Right lobe of liver (tissue), 6 donors: ENCODE results near the gene CMTM5. TPM values are rescaled to one million over a fixed set of nuclear protein-coding genes. Genes with fewer than 3 reads are reported as not detected.

Experiments used
- ATAC-seq, 4 donors: fragments of 200-7000 bp; cut with Tn5 transposase; one replicate each; pipeline ENCODE4 v1.9.1; 2020; ENCODE audit warnings: mild to moderate bottlenecking in 4 of 4, moderate library complexity in 4 of 4
- DNase-seq, 3 donors: peaks; one replicate each; pipeline ENCODE4 v3.0.0-alpha.2; 2020
- H3K27ac ChIP-seq, 3 donors: fragments of 200-600 bp; one replicate each; pipeline ENCODE4 v1.8.0; 2022
- H3K27me3 ChIP-seq, 2 donors: fragments of 200-600 bp; one replicate each; pipeline ENCODE4 v1.8.0; 2022
- H3K36me3 ChIP-seq, 4 donors: fragments of 200-600 bp; sonication (generic) in 1 of 4; one replicate each; pipeline versions ENCODE4 v1.5.1 to v1.8.0; 2017 to 2022; ENCODE audit warnings: control low read depth in 1 of 4
- H3K4me1 ChIP-seq, 4 donors: fragments of 200-600 bp; sonication (generic) in 1 of 4; one replicate each; pipeline versions ENCODE4 v1.5.1 to v1.8.0; 2017 to 2022; ENCODE audit warnings: control low read depth in 1 of 4
- H3K4me3 ChIP-seq, 3 donors: fragments of 200-600 bp; one replicate each; pipeline ENCODE4 v1.8.0; 2022
- H3K9me3 ChIP-seq, 4 donors: fragments of 200-600 bp; sonication (generic) in 1 of 4; one replicate each; pipeline versions ENCODE4 v1.5.1 to v1.8.0; 2017 to 2022; ENCODE audit warnings: control low read depth in 1 of 4
- CTCF ChIP-seq, 4 donors: fragments of 200-600 bp in 3 of 4; fragments of 450-650 bp in 1 of 4; IDR thresholded peaks; one replicate each; pipeline versions ENCODE4 v1.5.1 to v1.8.0; 2016 to 2022; ENCODE audit warnings: antibody characterized with exemption in 4 of 4, mild to moderate bottlenecking in 2 of 4
- POLR2A ChIP-seq: fragments of 450-650 bp; IDR thresholded peaks from one replicate; pipeline ENCODE4 v1.6.1; 2017; ENCODE audit warnings: antibody characterized with exemption, mild to moderate bottlenecking
- WGBS: methylation state at CpG from one replicate; pipeline ENCODE4 v1.1.6; 2018; ENCODE audit warnings: low coverage, low lambda C conversion rate; ENCODE audit not compliant: insufficient coverage; ENCODE audit errors: missing lambda C conversion rate; 5-methylcytosine and 5-hydroxymethylcytosine counted together
- intact Hi-C, 2 donors: fragments of 100-400 bp; cut with DNase I; formaldehyde crosslinking; loops; one replicate each; pipeline versions ENCODE4 v1.11.2 to v1.14.1; 2022
- total RNA-seq, 6 experiments: library from RNA; depleted of rRNA in 2 of 6; stranded (reverse); fragments of >200 nt in 2 of 6; fragmentation: NEBNext Ultra II Directional in 3 of 6; extraction: Animal tissue kit (Norgen Biotek cat#: 25700) in 3 of 6; gene quantifications; one replicate each; pipeline versions ENCODE4 v1.1.0 to v1.2.4, GENCODE V29; 2016 to 2023
- donor health status: DM: no; HTN: yes; CAD: no.
- donor health status: DM: no; HTN: no; CAD: no.
- donor health status: DM: no; HTN: no; CAD: no.
- donor health status: DM: no; HTN: yes; CAD: no.
- donor health status: DM: no; HTN: yes; CAD: no.

Gene CMTM5
- total RNA-seq, 6 experiments from 2014 or later, result 0.32 to 0.49 TPM; not detected in 4

DNA sequence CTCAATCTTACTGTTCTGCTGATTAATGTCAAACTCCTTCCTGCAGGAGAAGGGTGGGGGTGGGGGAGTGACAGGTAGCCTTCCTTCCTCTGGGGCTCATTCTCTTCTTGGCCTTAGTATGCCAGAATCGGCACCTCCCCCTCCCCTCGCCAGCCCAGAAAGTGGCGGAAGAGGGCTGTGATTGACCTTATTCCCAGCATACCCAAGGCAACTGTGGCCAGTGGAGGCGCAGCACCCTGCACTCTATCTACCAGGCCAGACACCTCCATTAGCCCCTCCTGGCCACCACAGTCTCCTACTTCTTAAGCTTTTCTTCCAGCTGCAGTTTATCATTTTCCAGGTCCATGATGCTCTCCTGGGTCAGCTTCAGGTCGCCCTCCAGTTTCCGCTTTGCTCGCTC, 15.8 kb downstream of the CMTM5 start:
- TF ChIP-seq POLR2A (no peak), CTCF (IDR thresholded peaks at IDR 0.05) (no peak)
- DNase-seq, result no peak
- H3K27ac ChIP-seq, result no peak overlapping the region
- H3K4me1 ChIP-seq, result no peaks in the 10 kb centered on the region
- no peaks in the 10 kb centered on the region for H3K27me3 ChIP-seq
- H3K36me3 ChIP-seq, result no peaks in the 10 kb centered on the region
- intact Hi-C loops, result no loop called here
- H3K4me3 ChIP-seq, result no peak overlapping the region
- 89% methylated on average over 3 of the region's 7 CpGs for WGBS
- no peak for ATAC-seq
- no peaks in the 10 kb centered on the region for H3K9me3 ChIP-seq

DNA sequence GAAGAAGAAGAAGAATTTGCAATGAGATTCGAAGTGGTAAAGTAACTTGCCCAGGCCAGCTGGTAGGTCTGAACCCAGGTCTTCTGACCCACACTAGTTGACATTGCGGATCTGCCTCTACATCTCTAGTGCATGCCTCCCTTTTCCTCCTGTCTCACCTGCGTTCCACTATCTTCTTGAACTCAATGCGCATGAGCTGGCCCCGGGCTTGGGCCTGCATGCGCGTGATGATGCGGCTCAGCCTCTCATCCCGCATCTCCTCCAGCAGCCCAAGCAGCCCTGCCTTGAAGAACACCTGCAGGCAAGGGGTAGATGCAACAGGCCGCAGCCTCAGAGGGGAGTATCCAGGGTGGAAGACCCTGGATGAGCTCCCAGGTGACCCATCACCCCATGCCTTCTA, 19.3 kb downstream of the CMTM5 start:
- DNase-seq (no peak), ATAC-seq (no peak)
- WGBS, result 82% methylated on average over 9 of the region's 10 CpGs
- Histone ChIP-seq H3K27ac (no peak overlapping the region), H3K36me3 (no peaks in the 10 kb centered on the region), H3K4me1 (no peaks in the 10 kb centered on the region), H3K4me3 (no peak overlapping the region), H3K27me3 (no peaks in the 10 kb centered on the region), H3K9me3 (no peaks in the 10 kb centered on the region)
- TF ChIP-seq CTCF (IDR thresholded peaks at IDR 0.05) (no peak), POLR2A (no peak)
- intact Hi-C loops, result no loop called here

DNA sequence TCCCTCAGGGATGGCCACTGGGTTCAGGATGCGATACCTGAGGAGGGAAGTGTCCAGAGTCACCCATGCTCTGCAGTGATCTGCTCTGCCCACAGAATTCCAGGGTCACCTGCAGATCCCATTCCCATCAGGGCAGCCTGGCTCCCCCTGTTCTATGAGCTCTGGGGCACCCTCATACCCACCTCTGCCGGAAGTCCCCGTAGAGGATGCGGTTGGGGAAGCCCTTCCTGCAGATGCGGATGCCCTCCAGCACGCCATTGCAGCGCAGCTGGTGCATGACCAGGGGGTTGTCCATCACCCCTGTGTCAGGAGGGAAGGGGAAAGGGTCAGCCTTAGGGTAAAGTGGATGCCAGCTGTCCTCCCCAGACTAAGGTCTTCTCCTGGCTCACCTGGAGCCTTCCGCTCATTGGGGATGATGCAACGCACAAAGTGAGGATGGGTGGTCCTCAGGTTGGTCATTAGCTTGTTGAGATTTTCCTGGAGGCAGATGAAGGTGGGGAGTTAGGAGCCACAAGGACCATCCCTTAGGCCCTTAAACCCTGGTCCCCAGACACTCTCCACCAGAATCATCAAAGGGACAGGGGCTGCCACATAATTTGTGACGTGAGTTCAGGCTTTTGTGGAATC, 20.0 kb downstream of the CMTM5 start:
- no peak for DNase-seq
- no peaks in the 10 kb centered on the region for H3K4me1 ChIP-seq
- TF ChIP-seq CTCF (IDR thresholded peaks at IDR 0.05), result no peak
- no peak for TF ChIP-seq POLR2A
- H3K9me3 ChIP-seq, result no peaks in the 10 kb centered on the region
- H3K4me3 ChIP-seq, result no peak overlapping the region
- no peak overlapping the region for H3K27ac ChIP-seq
- no peaks in the 10 kb centered on the region for H3K36me3 ChIP-seq
- no peaks in the 10 kb centered on the region for H3K27me3 ChIP-seq
- no CpG with 5 or more reads among the region's 10 CpGs for WGBS
- intact Hi-C loops, result no loop called here
- ATAC-seq, result no peak

GRCh38 chr14:23398348-23398747, 21.5 kb downstream of the CMTM5 start:
- Histone ChIP-seq H3K9me3 (no peaks in the 10 kb centered on the region), H3K4me1 (no peaks in the 10 kb centered on the region), H3K27ac (no peak overlapping the region), H3K4me3 (no peak overlapping the region), H3K27me3 (no peaks in the 10 kb centered on the region), H3K36me3 (no peaks in the 10 kb centered on the region)
- ATAC-seq (no peak), DNase-seq (peak in 1 of 3 donors; percentile 10)
- intact Hi-C loops, result no loop called here
- 75% methylated on average over 2 of the region's 4 CpGs for WGBS
- TF ChIP-seq CTCF (IDR thresholded peaks at IDR 0.05), result no peak
- TF ChIP-seq POLR2A, result no peak

DNA sequence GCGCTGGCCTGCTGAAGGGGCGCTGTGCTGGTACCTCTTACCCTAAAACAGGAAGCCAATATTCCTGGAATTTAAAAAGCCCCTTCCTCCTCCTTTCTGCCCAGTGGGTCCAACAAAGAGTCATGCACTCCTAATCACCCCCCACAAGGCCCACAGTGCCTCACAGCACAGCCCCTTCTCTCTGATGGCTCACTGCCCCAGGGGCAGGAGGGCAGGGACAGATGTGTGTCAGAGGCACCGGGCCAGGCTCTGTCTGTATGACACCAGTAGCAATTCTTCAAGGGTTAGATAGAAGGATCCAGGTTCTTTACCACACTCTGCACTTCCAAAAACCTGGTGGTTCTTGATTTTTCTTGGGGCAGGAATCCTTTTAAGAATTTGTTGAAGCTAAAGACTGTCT, 22.3 kb downstream of the CMTM5 start:
- no peak for ATAC-seq
- no peaks in the 10 kb centered on the region for H3K9me3 ChIP-seq
- no peaks in the 10 kb centered on the region for H3K36me3 ChIP-seq
- no peak for DNase-seq
- no peak overlapping the region for H3K27ac ChIP-seq
- no peak for TF ChIP-seq CTCF (IDR thresholded peaks at IDR 0.05)
- no peak for TF ChIP-seq POLR2A
- WGBS, result 82% methylated on average over 1 of the region's 3 CpGs
- no peaks in the 10 kb centered on the region for H3K27me3 ChIP-seq
- no peak overlapping the region for H3K4me3 ChIP-seq
- intact Hi-C loops, result no loop called here
- H3K4me1 ChIP-seq, result no peaks in the 10 kb centered on the region
